Measurements from ENCODE around the gene SLC2A10. TPM values are rescaled to one million over a fixed set of nuclear protein-coding genes. Genes with fewer than 3 reads are reported as not detected.
A peak's percentile ranks its signal among the peaks of the same experiment; 100 is the strongest.

The SLC2A10 gene
- total RNA-seq, 1 donor = 44.2 TPM

DNA sequence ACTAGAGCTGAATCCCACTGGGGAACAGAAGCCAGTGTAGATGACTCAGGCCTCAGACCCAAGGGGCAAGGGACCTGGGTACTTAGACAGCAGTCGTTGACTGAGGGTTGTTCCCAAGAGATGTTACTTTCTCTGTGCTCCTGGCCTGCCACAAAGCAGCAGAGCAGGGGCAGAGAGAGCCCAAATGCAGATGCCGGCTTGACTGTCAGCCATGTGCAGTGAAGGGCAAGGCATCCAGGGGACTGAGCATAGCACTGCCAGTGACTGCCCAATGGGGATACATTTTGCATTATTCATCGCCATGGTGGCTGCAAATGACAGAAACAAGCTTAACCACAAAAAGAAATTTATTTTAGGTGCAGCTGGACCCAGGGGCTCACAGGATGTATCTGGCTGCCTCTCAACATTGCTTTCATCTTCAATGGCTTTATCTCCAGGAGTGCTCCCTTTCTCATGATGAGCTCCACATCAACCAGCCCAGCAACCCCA lies 12.6 kb upstream of the SLC2A10 start:
- H3K27me3 ChIP-seq (ENCODE audit: insufficient read depth, low read length) = no peaks in the 10 kb centered on the region
- TF ChIP-seq, protein P1, sequence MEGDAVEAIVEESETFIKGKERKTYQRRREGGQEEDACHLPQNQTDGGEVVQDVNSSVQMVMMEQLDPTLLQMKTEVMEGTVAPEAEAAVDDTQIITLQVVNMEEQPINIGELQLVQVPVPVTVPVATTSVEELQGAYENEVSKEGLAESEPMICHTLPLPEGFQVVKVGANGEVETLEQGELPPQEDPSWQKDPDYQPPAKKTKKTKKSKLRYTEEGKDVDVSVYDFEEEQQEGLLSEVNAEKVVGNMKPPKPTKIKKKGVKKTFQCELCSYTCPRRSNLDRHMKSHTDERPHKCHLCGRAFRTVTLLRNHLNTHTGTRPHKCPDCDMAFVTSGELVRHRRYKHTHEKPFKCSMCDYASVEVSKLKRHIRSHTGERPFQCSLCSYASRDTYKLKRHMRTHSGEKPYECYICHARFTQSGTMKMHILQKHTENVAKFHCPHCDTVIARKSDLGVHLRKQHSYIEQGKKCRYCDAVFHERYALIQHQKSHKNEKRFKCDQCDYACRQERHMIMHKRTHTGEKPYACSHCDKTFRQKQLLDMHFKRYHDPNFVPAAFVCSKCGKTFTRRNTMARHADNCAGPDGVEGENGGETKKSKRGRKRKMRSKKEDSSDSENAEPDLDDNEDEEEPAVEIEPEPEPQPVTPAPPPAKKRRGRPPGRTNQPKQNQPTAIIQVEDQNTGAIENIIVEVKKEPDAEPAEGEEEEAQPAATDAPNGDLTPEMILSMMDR (IDR thresholded peaks at IDR 0.05; ENCODE audit: extremely low read depth, low read depth, low read length) = no peak
- H2AFZ ChIP-seq (ENCODE audit: low read length) = no peak overlapping the region
- H3K4me1 ChIP-seq (ENCODE audit: insufficient read depth, low read length) = peaks cover 5% of the 10 kb centered on the region
- no peak overlapping the region for H3K27ac ChIP-seq (ENCODE audit: low read depth, low read length)
- no peaks in the 10 kb centered on the region for H3K79me2 ChIP-seq (ENCODE audit: insufficient read depth, low read length)
- H3K4me3 ChIP-seq (ENCODE audit: insufficient read depth, low read length) = no peak overlapping the region
- no peaks in the 10 kb centered on the region for H3K9me3 ChIP-seq (ENCODE audit: low read depth, low read length)
- no peak for DNase-seq (ENCODE audit: insufficient read length, low spot score, missing footprints)
- no peaks in the 10 kb centered on the region for H4K20me1 ChIP-seq (ENCODE audit: insufficient read depth, low read length)
- H3K36me3 ChIP-seq (ENCODE audit: insufficient read depth, low read length) = no peaks in the 10 kb centered on the region
- H3K4me2 ChIP-seq (ENCODE audit: insufficient read depth, low read length) = no peak overlapping the region

DNA sequence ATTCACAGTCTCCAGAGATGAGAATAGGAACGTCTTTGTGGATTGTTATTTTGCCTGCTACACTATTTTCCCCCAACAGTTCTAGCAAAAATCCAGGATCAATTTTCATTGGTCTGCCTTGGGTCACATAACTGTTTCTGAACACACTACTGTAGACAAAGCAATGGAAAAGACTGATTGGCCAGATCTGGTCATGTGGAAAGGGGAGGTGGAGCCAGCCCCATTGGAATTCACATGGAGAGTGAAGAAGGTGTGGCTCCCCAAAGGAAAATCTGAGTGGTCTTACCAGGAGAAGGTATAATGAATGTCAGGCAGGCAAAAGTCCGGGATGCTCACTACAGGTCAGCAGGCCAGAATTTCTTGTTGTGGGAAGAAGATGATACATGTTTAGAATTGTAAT lies 10.7 kb upstream of the SLC2A10 start:
- H3K4me1 ChIP-seq (ENCODE audit: insufficient read depth, low read length) = peaks cover 5% of the 10 kb centered on the region
- no peaks in the 10 kb centered on the region for H3K36me3 ChIP-seq (ENCODE audit: insufficient read depth, low read length)
- no peak for DNase-seq (ENCODE audit: insufficient read length, low spot score, missing footprints)
- no peak overlapping the region for H3K27ac ChIP-seq (ENCODE audit: low read depth, low read length)
- no peaks in the 10 kb centered on the region for H3K9me3 ChIP-seq (ENCODE audit: low read depth, low read length)
- H3K79me2 ChIP-seq (ENCODE audit: insufficient read depth, low read length) = no peaks in the 10 kb centered on the region
- no peaks in the 10 kb centered on the region for H4K20me1 ChIP-seq (ENCODE audit: insufficient read depth, low read length)
- H3K4me2 ChIP-seq (ENCODE audit: insufficient read depth, low read length) = no peak overlapping the region
- H3K27me3 ChIP-seq (ENCODE audit: insufficient read depth, low read length) = no peaks in the 10 kb centered on the region
- H3K4me3 ChIP-seq (ENCODE audit: insufficient read depth, low read length) = no peak overlapping the region
- TF ChIP-seq, protein P1 (IDR thresholded peaks at IDR 0.05; ENCODE audit: extremely low read depth, low read depth, low read length) = no peak
- H2AFZ ChIP-seq (ENCODE audit: low read length) = no peak overlapping the region

DNA sequence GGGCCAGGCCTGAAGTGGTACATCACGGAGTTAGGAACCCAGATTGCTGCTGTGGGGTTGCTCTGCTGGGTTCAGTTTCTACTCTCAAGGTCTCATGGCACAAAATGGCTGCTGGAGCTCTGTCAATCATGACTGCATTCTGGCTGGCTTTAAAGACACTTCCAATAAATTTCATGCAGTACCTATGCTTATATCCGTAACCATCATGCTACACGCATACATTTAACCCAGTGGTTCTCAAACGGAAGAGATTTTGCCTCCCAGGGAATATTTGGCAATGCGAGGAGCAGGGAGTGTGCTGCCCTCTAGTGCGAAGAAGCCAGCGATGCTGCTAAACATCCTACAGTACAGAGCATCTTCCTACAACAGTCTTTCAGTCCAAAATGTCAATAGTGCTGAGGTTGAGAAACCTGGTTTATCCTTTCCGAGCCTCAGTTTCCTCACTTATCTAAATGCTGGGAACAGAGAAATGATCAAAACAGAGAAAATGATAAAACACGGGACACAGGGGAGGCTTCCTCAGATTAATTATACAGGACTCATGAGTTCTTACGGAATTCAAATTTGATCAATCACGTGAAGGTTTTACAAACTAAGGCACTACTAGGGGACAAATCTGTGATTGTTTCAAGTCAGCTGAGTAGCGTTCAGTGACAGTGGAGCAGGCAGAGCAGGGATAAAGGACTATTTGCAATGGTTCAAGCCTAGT lies 9.6 kb upstream of the SLC2A10 start:
- H4K20me1 ChIP-seq (ENCODE audit: insufficient read depth, low read length) = no peaks in the 10 kb centered on the region
- no peaks in the 10 kb centered on the region for H3K36me3 ChIP-seq (ENCODE audit: insufficient read depth, low read length)
- no peaks in the 10 kb centered on the region for H3K27me3 ChIP-seq (ENCODE audit: insufficient read depth, low read length)
- no peak overlapping the region for H2AFZ ChIP-seq (ENCODE audit: low read length)
- no peak for DNase-seq (ENCODE audit: insufficient read length, low spot score, missing footprints)
- TF ChIP-seq, protein P1 (IDR thresholded peaks at IDR 0.05; ENCODE audit: extremely low read depth, low read depth, low read length) = peak; percentile 82
- no peak overlapping the region for H3K4me3 ChIP-seq (ENCODE audit: insufficient read depth, low read length)
- no peaks in the 10 kb centered on the region for H3K9me3 ChIP-seq (ENCODE audit: low read depth, low read length)
- H3K27ac ChIP-seq (ENCODE audit: low read depth, low read length) = no peak overlapping the region
- H3K4me2 ChIP-seq (ENCODE audit: insufficient read depth, low read length) = no peak overlapping the region
- H3K4me1 ChIP-seq (ENCODE audit: insufficient read depth, low read length) = peaks cover 5% of the 10 kb centered on the region
- no peaks in the 10 kb centered on the region for H3K79me2 ChIP-seq (ENCODE audit: insufficient read depth, low read length)

DNA sequence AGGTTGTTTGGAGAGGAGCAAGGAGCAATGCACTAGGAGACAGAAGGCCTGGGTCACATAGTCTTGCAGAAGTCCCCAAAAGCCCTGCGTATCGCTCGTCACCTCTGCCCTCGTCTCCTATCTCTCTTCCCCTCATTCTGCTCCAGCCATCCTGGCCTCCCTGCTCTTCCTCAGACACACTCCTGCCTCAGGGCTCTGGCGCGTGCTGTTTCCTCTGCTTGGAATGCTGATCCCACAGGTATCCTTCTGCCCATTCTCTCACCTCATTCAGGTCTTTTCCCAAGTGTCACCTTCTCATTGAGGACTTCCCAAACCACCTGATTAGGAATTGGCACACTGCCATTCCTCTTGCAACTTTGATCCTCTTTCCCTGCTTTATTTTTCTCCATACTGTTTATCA lies 9.0 kb upstream of the SLC2A10 start:
- H3K4me2 ChIP-seq (ENCODE audit: insufficient read depth, low read length) = no peak overlapping the region
- H4K20me1 ChIP-seq (ENCODE audit: insufficient read depth, low read length) = no peaks in the 10 kb centered on the region
- no peak overlapping the region for H3K4me3 ChIP-seq (ENCODE audit: insufficient read depth, low read length)
- H3K36me3 ChIP-seq (ENCODE audit: insufficient read depth, low read length) = no peaks in the 10 kb centered on the region
- H3K27ac ChIP-seq (ENCODE audit: low read depth, low read length) = no peak overlapping the region
- TF ChIP-seq, protein P1 (IDR thresholded peaks at IDR 0.05; ENCODE audit: extremely low read depth, low read depth, low read length) = no peak
- no peaks in the 10 kb centered on the region for H3K27me3 ChIP-seq (ENCODE audit: insufficient read depth, low read length)
- no peaks in the 10 kb centered on the region for H3K79me2 ChIP-seq (ENCODE audit: insufficient read depth, low read length)
- no peaks in the 10 kb centered on the region for H3K9me3 ChIP-seq (ENCODE audit: low read depth, low read length)
- peaks cover 5% of the 10 kb centered on the region for H3K4me1 ChIP-seq (ENCODE audit: insufficient read depth, low read length)
- H2AFZ ChIP-seq (ENCODE audit: low read length) = no peak overlapping the region
- no peak for DNase-seq (ENCODE audit: insufficient read length, low spot score, missing footprints)
